ENCODE data around the gene CSTF2T. TPM values are rescaled to one million over a fixed set of nuclear protein-coding genes. Genes with fewer than 3 reads are reported as not detected.

The CSTF2T gene
- total RNA-seq, 4 donors from 2014 or later, result 11.9 to 17.3 (median 16.2) TPM

DNA sequence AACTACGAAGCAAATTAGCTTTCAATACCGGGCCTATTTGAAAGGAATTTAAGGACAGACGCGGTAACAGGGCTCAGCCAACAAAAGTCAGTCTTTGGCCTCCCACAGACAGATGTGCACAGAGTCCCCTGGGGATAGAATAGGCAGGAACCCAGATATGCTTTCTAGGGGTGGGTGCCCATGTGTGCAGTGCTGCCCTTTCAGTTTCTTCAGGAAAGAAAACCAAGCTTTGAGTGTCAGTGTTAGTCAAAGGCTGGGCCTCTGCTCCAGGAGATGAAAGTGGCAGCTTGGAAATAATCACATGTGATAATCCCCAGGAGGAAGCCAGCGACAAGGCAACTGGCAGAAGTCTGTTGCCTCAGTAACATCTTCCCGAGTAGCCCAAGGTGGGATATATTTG, 43.8 kb upstream of the CSTF2T start:
- no peak overlapping the region for H3K4me3 ChIP-seq
- no peaks in the 10 kb centered on the region for H3K36me3 ChIP-seq
- no peak overlapping the region for H3K27ac ChIP-seq
- no peak for DNase-seq
- TF ChIP-seq POLR2A (IDR thresholded peaks at IDR 0.05) (no peak), CTCF (IDR thresholded peaks at IDR 0.05) (no peak)
- no peaks in the 10 kb centered on the region for H3K27me3 ChIP-seq
- no peaks in the 10 kb centered on the region for H3K4me1 ChIP-seq
- no peaks in the 10 kb centered on the region for H3K9me3 ChIP-seq

DNA sequence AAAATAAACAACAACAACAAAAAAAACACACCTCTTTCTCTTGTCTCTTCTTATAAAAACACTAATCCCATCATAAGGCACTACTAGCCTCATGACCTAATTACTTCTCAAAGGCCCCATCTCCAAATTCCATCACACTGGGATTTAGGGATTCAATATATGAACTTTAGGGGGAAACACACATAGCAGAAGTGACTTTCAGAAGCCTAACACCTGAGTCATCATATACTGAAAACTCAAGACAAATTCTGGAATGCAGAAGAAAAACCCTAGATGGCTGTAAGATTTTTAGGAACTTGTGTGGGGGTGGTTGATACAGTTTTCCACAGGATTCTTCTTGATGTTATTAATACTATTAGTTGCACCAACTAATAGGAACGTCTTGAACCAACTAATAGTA, 33.7 kb upstream of the CSTF2T start:
- H3K36me3 ChIP-seq, result no peaks in the 10 kb centered on the region
- H3K4me1 ChIP-seq, result peaks cover 0 to 10% (median 0%) of the 10 kb centered on the region in 4 donors
- H3K4me3 ChIP-seq, result no peak overlapping the region
- H3K27me3 ChIP-seq, result no peaks in the 10 kb centered on the region
- H3K27ac ChIP-seq, result no peak overlapping the region
- no peak for DNase-seq
- no peaks in the 10 kb centered on the region for H3K9me3 ChIP-seq
- no peak for TF ChIP-seq POLR2A (IDR thresholded peaks at IDR 0.05)
- no peak for TF ChIP-seq CTCF (IDR thresholded peaks at IDR 0.05)

DNA sequence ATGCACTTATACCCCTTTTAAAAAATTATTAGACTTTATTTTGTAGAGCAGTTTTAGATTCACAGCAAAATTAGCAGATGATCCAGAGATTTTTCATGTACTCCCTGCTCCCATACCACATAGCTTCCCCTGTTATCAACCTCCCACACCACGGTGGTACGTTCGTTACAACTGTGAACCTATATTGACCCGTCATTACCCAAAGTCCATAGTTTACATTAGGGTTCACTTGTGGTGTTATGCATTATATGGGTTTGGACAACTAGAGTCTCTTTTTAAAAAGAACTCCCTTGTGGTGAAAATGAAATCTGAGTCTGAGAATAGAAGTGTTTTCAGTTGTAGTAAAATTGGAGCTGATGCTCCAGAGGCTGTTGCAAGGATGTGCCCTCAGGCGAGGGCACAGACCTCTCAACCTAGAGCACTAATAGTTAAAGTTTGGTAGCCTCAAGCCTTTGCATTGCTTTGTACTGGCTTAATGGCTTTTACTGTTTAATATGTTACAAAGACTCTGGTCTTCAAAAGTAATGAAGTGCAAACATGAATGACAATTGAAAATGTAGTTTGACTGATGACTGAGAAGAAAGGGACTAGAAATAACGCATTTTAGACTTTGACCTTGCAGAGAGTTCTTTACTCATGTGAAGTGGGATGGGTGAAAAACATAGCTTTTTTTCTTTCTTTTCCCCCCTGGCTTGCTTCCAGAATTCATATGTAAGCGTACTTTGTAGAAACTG, 30.6 kb upstream of the CSTF2T start:
- peaks cover 0 to 10% (median 0%) of the 10 kb centered on the region in 4 donors for H3K4me1 ChIP-seq
- no peaks in the 10 kb centered on the region for H3K9me3 ChIP-seq
- H3K36me3 ChIP-seq, result no peaks in the 10 kb centered on the region
- H3K27me3 ChIP-seq, result no peaks in the 10 kb centered on the region
- H3K4me3 ChIP-seq, result no peak overlapping the region
- no peak for TF ChIP-seq POLR2A (IDR thresholded peaks at IDR 0.05)
- TF ChIP-seq CTCF (IDR thresholded peaks at IDR 0.05), result no peak
- H3K27ac ChIP-seq, result no peak overlapping the region
- no peak for DNase-seq

DNA sequence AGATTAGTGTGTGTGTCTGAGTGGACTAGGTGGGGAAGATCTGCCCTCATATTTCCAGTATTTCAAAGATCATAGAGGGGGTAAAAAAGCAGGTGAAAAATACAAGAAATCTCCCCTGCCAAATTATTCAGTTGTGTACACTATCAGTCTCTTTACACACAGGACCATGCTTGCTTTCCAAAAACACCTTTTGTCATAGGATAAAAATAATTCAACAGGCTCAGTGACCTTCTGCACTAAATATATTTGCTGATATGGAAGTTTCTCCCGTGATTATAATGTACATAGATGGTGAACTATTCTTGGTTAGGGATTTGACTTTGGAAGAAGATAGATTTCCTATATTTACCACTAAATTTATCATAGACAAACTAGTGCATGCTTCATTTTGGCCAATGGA, 24.6 kb upstream of the CSTF2T start:
- H3K4me3 ChIP-seq, result no peak overlapping the region
- DNase-seq, result no peak

GRCh38 chr10:51718804-51719291, 19.5 kb upstream of the CSTF2T start:
- no peaks in the 10 kb centered on the region for H3K4me1 ChIP-seq
- TF ChIP-seq CTCF (IDR thresholded peaks at IDR 0.05) (no peak), POLR2A (IDR thresholded peaks at IDR 0.05) (no peak)
- H3K27ac ChIP-seq, result no peak overlapping the region
- DNase-seq, result no peak
- no peak overlapping the region for H3K4me3 ChIP-seq
- no peaks in the 10 kb centered on the region for H3K9me3 ChIP-seq
- no peaks in the 10 kb centered on the region for H3K36me3 ChIP-seq
- no peaks in the 10 kb centered on the region for H3K27me3 ChIP-seq

More for the DNA sequence above, 24.6 kb upstream of the CSTF2T start:
- no peak for TF ChIP-seq CTCF (IDR thresholded peaks at IDR 0.05)
- TF ChIP-seq POLR2A (IDR thresholded peaks at IDR 0.05), result no peak
- no peak overlapping the region for H3K27ac ChIP-seq
- H3K4me1 ChIP-seq, result peaks cover 0 to 6% (median 0%) of the 10 kb centered on the region in 4 donors
- no peaks in the 10 kb centered on the region for H3K9me3 ChIP-seq
- H3K27me3 ChIP-seq, result no peaks in the 10 kb centered on the region
- no peaks in the 10 kb centered on the region for H3K36me3 ChIP-seq
